GM21737 (cell line): Measurements from ENCODE around the gene TBRG1.

Source experiments
- ATAC-seq: cut with Tn5 transposase; IDR thresholded peaks from one replicate; pipeline ENCODE4 v1.9.1; 2021; ENCODE audit warnings: mild to moderate bottlenecking, moderate library complexity; ENCODE audit not compliant: unreplicated experiment

TBRG1 gene

GRCh38 chr11:124612567-124613246 is 10.0 kb upstream of the TBRG1 start:
- ATAC-seq, result no peak

- no peak for ATAC-seq
Measured at GRCh38 chr11:124618863-124619262, 3.8 kb upstream of the TBRG1 start.

- no peak for ATAC-seq
Measured at GRCh38 chr11:124623861-124624525, 1.3 kb downstream of the TBRG1 start.

- no peak for ATAC-seq
Measured at GRCh38 chr11:124625504-124626168, 3.0 kb downstream of the TBRG1 start.

GRCh38 chr11:124627546-124627945 is 4.9 kb downstream of the TBRG1 start:
- no peak for ATAC-seq

GRCh38 chr11:124629961-124630360 is 7.3 kb downstream of the TBRG1 start:
- ATAC-seq, result no peak

- no peak for ATAC-seq
Measured at GRCh38 chr11:124633355-124633754, 10.7 kb downstream of the TBRG1 start.

GRCh38 chr11:124635932-124636331 is 13.3 kb downstream of the TBRG1 start:
- ATAC-seq, result no peak

GRCh38 chr11:124638500-124638899 is 15.8 kb downstream of the TBRG1 start:
- no peak for ATAC-seq

GRCh38 chr11:124639186-124639585 is 16.5 kb downstream of the TBRG1 start:
- no peak for ATAC-seq

GRCh38 chr11:124640666-124641065 is 18.0 kb downstream of the TBRG1 start:
- ATAC-seq, result no peak

GRCh38 chr11:124642628-124643027 is 20.0 kb downstream of the TBRG1 start:
- no peak for ATAC-seq

- no peak for ATAC-seq
Measured at GRCh38 chr11:124643042-124643604, 20.5 kb downstream of the TBRG1 start.

- no peak for ATAC-seq
Measured at GRCh38 chr11:124643605-124644425, 21.2 kb downstream of the TBRG1 start.

GRCh38 chr11:124644426-124645280 is 22.0 kb downstream of the TBRG1 start:
- ATAC-seq, result no peak

- ATAC-seq, result no peak
Measured at GRCh38 chr11:124646148-124646547, 23.5 kb downstream of the TBRG1 start.

GRCh38 chr11:124648610-124649009 is 25.9 kb downstream of the TBRG1 start:
- no peak for ATAC-seq

- no peak for ATAC-seq
Measured at GRCh38 chr11:124656774-124657630, 34.3 kb downstream of the TBRG1 start.

- ATAC-seq, result no peak
Measured at GRCh38 chr11:124657904-124658303, 35.2 kb downstream of the TBRG1 start.
